CD8-positive, alpha-beta memory T cell (primary cell): ENCODE results near the gene BABAM1. TPM values are rescaled to one million over a fixed set of nuclear protein-coding genes. Genes with fewer than 3 reads are reported as not detected.

ENCODE experiments used
- CTCF ChIA-PET: fragments of 350-600 bp; sonication (Branson Sonifier 250); formaldehyde crosslinking; loops from one replicate; lab custom pipeline; 2021; ENCODE audit warnings: antibody characterized with exemption; lab: Charles Lee
- POLR2A ChIA-PET: fragments of 350-600 bp; sonication (Branson Sonifier 250); formaldehyde crosslinking; loops from one replicate; lab custom pipeline; 2021; ENCODE audit warnings: antibody characterized with exemption; lab: Charles Lee
- DNase-seq, 5 donors: peaks; one replicate each; pipeline versions ENCODE4 v3.0.0 to v3.0.0-alpha.2; 2020 to 2022; ENCODE audit warnings: mixed read lengths in 1 of 5
- H3K27ac ChIP-seq: one replicate; pipeline ENCODE4 v1.7.0; 2013; ENCODE audit warnings: low read depth, mild to moderate bottlenecking, low read length, moderate library complexity
- H3K27me3 ChIP-seq: 2 replicates; pipeline ENCODE4 v1.7.0; 2013; ENCODE audit warnings: low read length, mild to moderate bottlenecking; ENCODE audit not compliant: insufficient read depth, poor library complexity, severe bottlenecking
- H3K36me3 ChIP-seq: 2 replicates; pipeline ENCODE4 v1.7.0; 2013; ENCODE audit warnings: mild to moderate bottlenecking, low read length, moderate library complexity; ENCODE audit not compliant: insufficient read depth
- H3K4me1 ChIP-seq: 2 replicates; pipeline ENCODE4 v1.7.0; 2013; ENCODE audit warnings: mild to moderate bottlenecking, low read length, moderate library complexity; ENCODE audit not compliant: insufficient read depth
- H3K4me3 ChIP-seq: 2 replicates; pipeline ENCODE4 v1.7.0; 2013; ENCODE audit warnings: mild to moderate bottlenecking, low read length
- H3K9me3 ChIP-seq: 2 replicates; pipeline ENCODE4 v1.7.0; 2013; ENCODE audit warnings: mild to moderate bottlenecking, low read length
- H3K27ac Mint-ChIP-seq, 8 donors: one replicate each; pipeline ENCODE4 v1.8.0; 2020 to 2021; ENCODE audit warnings: mixed read lengths in 8 of 8, mild to moderate bottlenecking in 6 of 8, inconsistent platforms in 3 of 8, moderate library complexity in 3 of 8
- H3K27me3 Mint-ChIP-seq, 2 donors: one replicate each; pipeline ENCODE4 v1.8.0; 2020 to 2021; ENCODE audit warnings: mixed read lengths in 2 of 2, mild to moderate bottlenecking in 1 of 2, moderate library complexity in 1 of 2
- H3K36me3 Mint-ChIP-seq, 3 donors: one replicate each; pipeline ENCODE4 v1.8.0; 2020 to 2021; ENCODE audit warnings: mixed read lengths in 3 of 3, inconsistent platforms in 1 of 3, mild to moderate bottlenecking in 1 of 3
- H3K4me1 Mint-ChIP-seq, 3 donors: one replicate each; pipeline ENCODE4 v1.8.0; 2020 to 2021; ENCODE audit warnings: mixed read lengths in 3 of 3, inconsistent platforms in 1 of 3, mild to moderate bottlenecking in 1 of 3
- H3K4me3 Mint-ChIP-seq, 7 donors: one replicate each; pipeline ENCODE4 v1.8.0; 2020 to 2021; ENCODE audit warnings: mixed read lengths in 7 of 7, mild to moderate bottlenecking in 6 of 7, moderate library complexity in 4 of 7, inconsistent platforms in 2 of 7
- H3K9me3 Mint-ChIP-seq, 5 donors: one replicate each; pipeline ENCODE4 v1.8.0; 2020 to 2022; ENCODE audit warnings: mixed read lengths in 5 of 5, mild to moderate bottlenecking in 3 of 5, moderate library complexity in 2 of 5, inconsistent platforms in 1 of 5
- polyA plus RNA-seq: library from polyadenylated mRNA; unstranded; fragments of 300-500 nt; fragmentation: Illumina TruSeq; gene quantifications from one replicate; pipeline ENCODE4 v1.2.3, GENCODE V29; 2021
- total RNA-seq, 2 experiments: library from RNA; stranded (reverse); gene quantifications; one replicate each; pipeline ENCODE4 v1.2.3, GENCODE V29; 2021

The BABAM1 gene
- total and polyA plus RNA-seq, 3 experiments from 2014 or later = 114 to 132 (median 124) TPM

GRCh38 chr19:17302391-17303166 lies 35.3 kb downstream of the BABAM1 start:
- Histone ChIP-seq H3K36me3 (no peaks in the 10 kb centered on the region), H3K4me1 (peaks cover 28% of the 10 kb centered on the region), H3K27ac (peak overlapping the region; percentile 53), H3K4me3 (peak overlapping the region; percentile 66), H3K9me3 (no peaks in the 10 kb centered on the region), H3K27me3 (no peaks in the 10 kb centered on the region)
- Mint-ChIP-seq H3K36me3 (peaks cover 0 to 8% (median 0%) of the 10 kb centered on the region in 3 donors), H3K27ac (peak overlapping the region in 6 of 8 donors; percentile 12 to 80 (median 57)), H3K9me3 (no peaks in the 10 kb centered on the region), H3K27me3 (no peaks in the 10 kb centered on the region), H3K4me1 (peaks cover 28 to 44% (median 35%) of the 10 kb centered on the region in 3 donors), H3K4me3 (peak overlapping the region; percentile 55 to 82 (median 74))
- POLR2A ChIA-PET = interaction anchor here (0.9 kb wide), 1 partner anchor 88 kb away, joined by 3 read pairs; no protein-coding TSS in a partner anchor
- peak in 2 of 5 donors; percentile 17 to 67 for DNase-seq
- CTCF ChIA-PET = interaction anchor here (0.9 to 1.5 kb wide), 3 partner anchors 10 to 193 kb away, joined by 3 to 4 read pairs (median 3); no protein-coding TSS in a partner anchor

GRCh38 chr19:17303167-17303939 lies 36.1 kb downstream of the BABAM1 start, which contains the start of gene ABHD8:
ABHD8 (minus strand) TSS chr19:17303425; CDS start chr19:17301616, 1,809 bp downstream.
- Histone ChIP-seq H3K9me3 (no peaks in the 10 kb centered on the region), H3K4me3 (peak within 1 kb of the TSS; percentile 66), H3K36me3 (no peaks in the 10 kb centered on the region), H3K27ac (peak within 1 kb of the TSS; percentile 53), H3K4me1 (peaks cover 28% of the 10 kb centered on the region), H3K27me3 (no peaks in the 10 kb centered on the region)
- H3K9me3 Mint-ChIP-seq = no peaks in the 10 kb centered on the region
- peak within 1 kb of the TSS; percentile 74 to 100 (median 78) for H3K4me3 Mint-ChIP-seq
- peaks cover 32 to 50% (median 41%) of the 10 kb centered on the region in 3 donors for H3K4me1 Mint-ChIP-seq
- H3K27me3 Mint-ChIP-seq = no peaks in the 10 kb centered on the region
- ChIA-PET CTCF (interaction anchor here (0.6 to 1.5 kb wide), 6 partner anchors 9 to 193 kb away, joined by 3 to 8 read pairs (median 3); no protein-coding TSS in a partner anchor), POLR2A (interaction anchor here (0.9 kb wide), 1 partner anchor 11 kb away, joined by 3 read pairs; no protein-coding TSS in a partner anchor)
- DNase-seq = peak; percentile 88 to 94 (median 91)
- H3K36me3 Mint-ChIP-seq = peaks cover 0 to 5% (median 0%) of the 10 kb centered on the region in 3 donors
- H3K27ac Mint-ChIP-seq = peak within 1 kb of the TSS; percentile 23 to 95 (median 71)

- Mint-ChIP-seq H3K27ac (peak overlapping the region in 5 of 8 donors; percentile 23 to 90 (median 81)), H3K4me3 (peak overlapping the region; percentile 74 to 100 (median 75)), H3K36me3 (peaks cover 0 to 4% (median 0%) of the 10 kb centered on the region in 3 donors), H3K27me3 (no peaks in the 10 kb centered on the region), H3K4me1 (peaks cover 33 to 50% (median 42%) of the 10 kb centered on the region in 3 donors), H3K9me3 (no peaks in the 10 kb centered on the region)
- CTCF ChIA-PET = interaction anchor here (0.6 to 1.8 kb wide), 7 partner anchors 9 to 192 kb away, joined by 3 to 8 read pairs (median 3); no protein-coding TSS in a partner anchor
- H3K4me3 ChIP-seq = peak overlapping the region; percentile 66
- peak overlapping the region; percentile 53 for H3K27ac ChIP-seq
- H3K27me3 ChIP-seq = no peaks in the 10 kb centered on the region
- no peak for DNase-seq
- no peaks in the 10 kb centered on the region for H3K36me3 ChIP-seq
- peaks cover 30% of the 10 kb centered on the region for H3K4me1 ChIP-seq
- H3K9me3 ChIP-seq = no peaks in the 10 kb centered on the region
- POLR2A ChIA-PET = interaction anchor here (0.9 kb wide), 1 partner anchor 11 kb away, joined by 3 read pairs; no protein-coding TSS in a partner anchor
Observed at GRCh38 chr19:17303940-17304267, 36.7 kb downstream of the BABAM1 start.

GRCh38 chr19:17304386-17305215 lies 37.4 kb downstream of the BABAM1 start:
- H3K27ac ChIP-seq = peak overlapping the region; percentile 43

GRCh38 chr19:17305216-17305516 lies 37.9 kb downstream of the BABAM1 start:
- ChIA-PET POLR2A (interaction anchor here (0.7 to 1.3 kb wide), 4 partner anchors 12 to 162 kb away, joined by 4 to 13 read pairs (median 6); partner anchors contain the start of gene ANO8), CTCF (interaction anchor here (0.6 to 1.8 kb wide), 14 partner anchors 8 to 87 kb away, joined by 3 to 11 read pairs (median 4); partner anchors contain the start of genes BABAM1 and OCEL1)
- Mint-ChIP-seq H3K4me3 (peak overlapping the region; percentile 87 to 100 (median 90)), H3K9me3 (no peaks in the 10 kb centered on the region), H3K36me3 (peaks cover 0 to 11% (median 0%) of the 10 kb centered on the region in 3 donors), H3K4me1 (peaks cover 40 to 61% (median 51%) of the 10 kb centered on the region in 3 donors), H3K27me3 (peaks cover 0 to 2% of the 10 kb centered on the region in 2 donors), H3K27ac (peak overlapping the region; percentile 22 to 99 (median 84))
- Histone ChIP-seq H3K4me3 (peak overlapping the region; percentile 92), H3K4me1 (peaks cover 35% of the 10 kb centered on the region), H3K9me3 (no peaks in the 10 kb centered on the region), H3K36me3 (no peaks in the 10 kb centered on the region), H3K27me3 (no peaks in the 10 kb centered on the region), H3K27ac (peak overlapping the region; percentile 43)
- DNase-seq = no peak

More at GRCh38 chr19:17304386-17305215, 37.4 kb downstream of the BABAM1 start:
- H3K9me3 Mint-ChIP-seq = no peaks in the 10 kb centered on the region
- Histone ChIP-seq H3K4me3 (peak overlapping the region; percentile 92), H3K9me3 (no peaks in the 10 kb centered on the region), H3K36me3 (no peaks in the 10 kb centered on the region), H3K4me1 (peaks cover 31% of the 10 kb centered on the region), H3K27me3 (no peaks in the 10 kb centered on the region)
- H3K36me3 Mint-ChIP-seq = peaks cover 0 to 8% (median 0%) of the 10 kb centered on the region in 3 donors
- H3K4me3 Mint-ChIP-seq = peak overlapping the region; percentile 75 to 100 (median 89)
- H3K27me3 Mint-ChIP-seq = peaks cover 0 to 2% of the 10 kb centered on the region in 2 donors
- H3K4me1 Mint-ChIP-seq = peaks cover 38 to 57% (median 48%) of the 10 kb centered on the region in 3 donors
- H3K27ac Mint-ChIP-seq = peak overlapping the region; percentile 23 to 99 (median 84)
- ChIA-PET CTCF (interaction anchor here (0.6 to 1.8 kb wide), 18 partner anchors 8 to 188 kb away, joined by 3 to 11 read pairs (median 4); partner anchors contain the start of genes BABAM1 and OCEL1), POLR2A (interaction anchor here (0.7 to 1.3 kb wide), 4 partner anchors 12 to 163 kb away, joined by 4 to 13 read pairs (median 6); partner anchors contain the start of gene ANO8)
- no peak for DNase-seq

GRCh38 chr19:17305517-17306284 lies 38.5 kb downstream of the BABAM1 start, which contains the start of gene MRPL34:
MRPL34 (plus strand) TSS chr19:17305872; CDS start chr19:17305893, 21 bp downstream.
- Mint-ChIP-seq H3K27me3 (peaks cover 0 to 2% of the 10 kb centered on the region in 2 donors), H3K27ac (peak within 1 kb of the TSS; percentile 79 to 99 (median 90)), H3K36me3 (peaks cover 0 to 12% (median 0%) of the 10 kb centered on the region in 3 donors), H3K4me3 (peak within 1 kb of the TSS; percentile 87 to 100 (median 90)), H3K9me3 (no peaks in the 10 kb centered on the region), H3K4me1 (peaks cover 45 to 67% (median 57%) of the 10 kb centered on the region in 3 donors)
- no peaks in the 10 kb centered on the region for H3K9me3 ChIP-seq
- no peaks in the 10 kb centered on the region for H3K36me3 ChIP-seq
- peak within 1 kb of the TSS; percentile 79 for H3K27ac ChIP-seq
- H3K4me3 ChIP-seq = peak within 1 kb of the TSS; percentile 92
- peak; percentile 88 to 98 (median 94) for DNase-seq
- ChIA-PET POLR2A (interaction anchor here (0.7 to 1.3 kb wide), 4 partner anchors 13 to 162 kb away, joined by 4 to 13 read pairs (median 6); partner anchors contain the start of gene ANO8), CTCF (interaction anchor here (0.6 to 1.8 kb wide), 15 partner anchors 9 to 86 kb away, joined by 3 to 11 read pairs (median 4); partner anchors contain the start of genes BABAM1 and OCEL1)
- H3K27me3 ChIP-seq = no peaks in the 10 kb centered on the region
- H3K4me1 ChIP-seq = peaks cover 41% of the 10 kb centered on the region
